GM12873 (cell line): ENCODE data around the gene RABL3.

Experiments
- CTCF ChIP-seq: IDR thresholded peaks from 2 replicates; pipeline ENCODE4 v1.5.1; 2012; ENCODE audit warnings: low read depth, mild to moderate bottlenecking, moderate library complexity, low read length, control low read depth; ENCODE audit not compliant: insufficient read depth; ENCODE audit errors: missing control alignments

The RABL3 gene

DNA sequence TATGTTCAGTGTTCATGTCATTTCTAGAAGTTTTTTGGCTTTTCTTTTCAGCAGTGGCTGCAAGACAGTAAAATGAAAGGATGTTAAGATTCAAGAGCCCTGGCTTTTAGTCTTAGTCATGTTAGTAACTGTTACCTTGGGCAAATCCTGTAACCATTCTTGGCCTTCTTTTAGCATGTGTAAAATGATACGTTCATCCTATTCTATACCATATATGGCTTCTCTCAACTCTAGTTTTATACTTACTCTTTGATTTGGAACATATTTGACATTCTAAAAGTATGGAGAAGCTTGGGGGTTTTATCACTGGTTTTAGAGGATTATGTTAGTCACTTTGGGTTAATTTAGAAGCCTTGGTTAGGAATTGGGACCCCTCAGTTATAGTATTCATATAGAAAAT lies 20.3 kb upstream of the RABL3 start:
- no peak for TF ChIP-seq CTCF

- no peak for TF ChIP-seq CTCF
Measured at GRCh38 chr3:120756061-120756460, 13.7 kb upstream of the RABL3 start.

DNA sequence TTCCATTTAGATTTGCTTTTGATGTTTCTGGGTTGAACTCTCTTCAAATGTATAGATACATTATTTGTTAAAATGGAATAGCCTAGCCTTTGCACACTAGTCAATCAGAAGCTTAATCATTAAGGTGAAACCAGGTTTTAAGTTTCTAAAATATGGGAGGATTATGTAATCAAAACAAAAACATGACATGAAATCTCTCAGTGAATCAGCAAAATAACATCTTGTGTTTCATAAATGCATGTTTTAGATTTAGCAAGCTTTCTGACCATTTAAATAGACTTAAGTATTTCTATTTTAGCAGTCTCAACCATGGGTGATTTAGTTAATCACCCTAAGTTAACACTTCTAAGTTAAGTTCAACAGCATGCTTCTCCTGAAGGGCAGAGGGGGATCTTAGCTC lies 11.5 kb upstream of the RABL3 start:
- no peak for TF ChIP-seq CTCF

DNA sequence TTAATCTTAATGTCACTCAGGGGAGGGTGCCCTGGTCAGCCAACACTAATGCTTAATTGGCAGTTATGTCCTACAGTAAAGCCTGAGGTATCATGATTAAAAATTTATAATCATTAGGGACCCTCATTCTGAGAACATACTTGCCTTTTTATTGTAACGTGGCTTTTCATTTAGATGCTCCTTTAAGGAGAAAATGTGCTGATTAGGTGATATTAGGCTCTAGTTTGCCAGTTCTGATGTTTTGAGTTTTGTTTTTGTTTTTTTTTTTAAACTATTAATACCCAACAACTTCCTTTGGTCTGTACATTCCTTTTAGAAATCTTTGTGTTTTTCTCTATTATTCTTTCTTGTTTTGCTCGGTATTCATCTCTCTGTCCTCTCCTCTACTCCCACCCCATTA lies 10.5 kb upstream of the RABL3 start:
- TF ChIP-seq CTCF: no peak

- TF ChIP-seq CTCF: no peak
Measured at GRCh38 chr3:120752230-120752629, 9.9 kb upstream of the RABL3 start.

- TF ChIP-seq CTCF: no peak
Measured at GRCh38 chr3:120749843-120750242, 7.5 kb upstream of the RABL3 start.

GRCh38 chr3:120745466-120745865 lies 3.1 kb upstream of the RABL3 start:
- TF ChIP-seq CTCF: no peak
